Neural cell (in vitro differentiated cells): ENCODE data around the gene CCDC81.

Source experiments
- EP300 ChIP-seq: fragments of 450-650 bp; conservative IDR thresholded peaks from 2 replicates; pipeline ENCODE4 v1.6.1; 2014; ENCODE audit warnings: antibody characterized with exemption, mild to moderate bottlenecking, moderate library complexity; ENCODE audit not compliant: poor library complexity, severe bottlenecking
- EZH2 ChIP-seq: fragments of 200-600, 300-800 bp; shearing (Covaris generic), sonication (generic); IDR thresholded peaks from 2 replicates; pipeline ENCODE4 v1.6.1; 2014; ENCODE audit warnings: antibody characterized with exemption, low read length, borderline replicate concordance, mild to moderate bottlenecking; ENCODE audit not compliant: insufficient read depth, poor library complexity, severe bottlenecking
- POLR2AphosphoS5 ChIP-seq: IDR thresholded peaks from 2 replicates; pipeline ENCODE4 v1.6.1; 2012
- RAD21 ChIP-seq: fragments of 450-650 bp; conservative IDR thresholded peaks from 2 replicates; pipeline ENCODE4 v1.6.1; 2014; ENCODE audit warnings: antibody characterized with exemption, mild to moderate bottlenecking, moderate library complexity
- SMC3 ChIP-seq: fragments of 450-650 bp; conservative IDR thresholded peaks from 2 replicates; pipeline ENCODE4 v1.6.1; 2014; ENCODE audit warnings: antibody characterized with exemption, mild to moderate bottlenecking, moderate library complexity; ENCODE audit not compliant: poor library complexity
- TAF1 ChIP-seq: IDR thresholded peaks from 2 replicates; pipeline ENCODE4 v1.6.1; 2012; ENCODE audit warnings: low read depth
- TF ChIP-seq, protein P1 (sequence below): fragments of 450-650 bp; IDR thresholded peaks from 2 replicates; pipeline ENCODE4 v1.5.1; 2014; ENCODE audit warnings: antibody characterized with exemption, mild to moderate bottlenecking, moderate library complexity; ENCODE audit not compliant: poor library complexity, severe bottlenecking
- TF ChIP-seq, protein P2 (sequence below): IDR thresholded peaks from 2 replicates; pipeline ENCODE4 v1.6.1; 2012; ENCODE audit warnings: borderline replicate concordance

DNA sequence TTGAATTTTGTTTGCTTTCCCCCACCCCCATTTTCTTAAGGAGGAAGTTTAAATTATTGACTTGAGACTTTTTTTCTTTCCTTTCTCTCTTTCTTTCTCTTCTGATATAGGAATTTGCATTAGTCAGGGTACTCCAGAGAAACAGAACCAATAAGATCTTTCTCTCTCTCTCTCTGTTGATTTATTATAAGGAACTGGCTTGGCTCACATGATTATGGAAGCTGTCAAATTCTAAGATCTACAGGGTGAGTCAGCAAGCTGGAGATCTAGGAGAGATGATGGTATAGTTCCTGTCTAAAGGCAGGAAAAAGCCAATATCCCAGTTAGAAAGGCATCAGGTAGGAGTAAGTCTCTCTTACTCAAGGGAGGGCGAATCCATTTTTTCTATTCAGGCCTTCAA lies 64.0 kb downstream of the CCDC81 start:
- TF ChIP-seq, protein P1, sequence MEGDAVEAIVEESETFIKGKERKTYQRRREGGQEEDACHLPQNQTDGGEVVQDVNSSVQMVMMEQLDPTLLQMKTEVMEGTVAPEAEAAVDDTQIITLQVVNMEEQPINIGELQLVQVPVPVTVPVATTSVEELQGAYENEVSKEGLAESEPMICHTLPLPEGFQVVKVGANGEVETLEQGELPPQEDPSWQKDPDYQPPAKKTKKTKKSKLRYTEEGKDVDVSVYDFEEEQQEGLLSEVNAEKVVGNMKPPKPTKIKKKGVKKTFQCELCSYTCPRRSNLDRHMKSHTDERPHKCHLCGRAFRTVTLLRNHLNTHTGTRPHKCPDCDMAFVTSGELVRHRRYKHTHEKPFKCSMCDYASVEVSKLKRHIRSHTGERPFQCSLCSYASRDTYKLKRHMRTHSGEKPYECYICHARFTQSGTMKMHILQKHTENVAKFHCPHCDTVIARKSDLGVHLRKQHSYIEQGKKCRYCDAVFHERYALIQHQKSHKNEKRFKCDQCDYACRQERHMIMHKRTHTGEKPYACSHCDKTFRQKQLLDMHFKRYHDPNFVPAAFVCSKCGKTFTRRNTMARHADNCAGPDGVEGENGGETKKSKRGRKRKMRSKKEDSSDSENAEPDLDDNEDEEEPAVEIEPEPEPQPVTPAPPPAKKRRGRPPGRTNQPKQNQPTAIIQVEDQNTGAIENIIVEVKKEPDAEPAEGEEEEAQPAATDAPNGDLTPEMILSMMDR: no peak
- TF ChIP-seq EP300 (no peak), POLR2AphosphoS5 (no peak), EZH2 (no peak), SMC3 (no peak), TAF1 (no peak), RAD21 (no peak)
- TF ChIP-seq, protein P2, sequence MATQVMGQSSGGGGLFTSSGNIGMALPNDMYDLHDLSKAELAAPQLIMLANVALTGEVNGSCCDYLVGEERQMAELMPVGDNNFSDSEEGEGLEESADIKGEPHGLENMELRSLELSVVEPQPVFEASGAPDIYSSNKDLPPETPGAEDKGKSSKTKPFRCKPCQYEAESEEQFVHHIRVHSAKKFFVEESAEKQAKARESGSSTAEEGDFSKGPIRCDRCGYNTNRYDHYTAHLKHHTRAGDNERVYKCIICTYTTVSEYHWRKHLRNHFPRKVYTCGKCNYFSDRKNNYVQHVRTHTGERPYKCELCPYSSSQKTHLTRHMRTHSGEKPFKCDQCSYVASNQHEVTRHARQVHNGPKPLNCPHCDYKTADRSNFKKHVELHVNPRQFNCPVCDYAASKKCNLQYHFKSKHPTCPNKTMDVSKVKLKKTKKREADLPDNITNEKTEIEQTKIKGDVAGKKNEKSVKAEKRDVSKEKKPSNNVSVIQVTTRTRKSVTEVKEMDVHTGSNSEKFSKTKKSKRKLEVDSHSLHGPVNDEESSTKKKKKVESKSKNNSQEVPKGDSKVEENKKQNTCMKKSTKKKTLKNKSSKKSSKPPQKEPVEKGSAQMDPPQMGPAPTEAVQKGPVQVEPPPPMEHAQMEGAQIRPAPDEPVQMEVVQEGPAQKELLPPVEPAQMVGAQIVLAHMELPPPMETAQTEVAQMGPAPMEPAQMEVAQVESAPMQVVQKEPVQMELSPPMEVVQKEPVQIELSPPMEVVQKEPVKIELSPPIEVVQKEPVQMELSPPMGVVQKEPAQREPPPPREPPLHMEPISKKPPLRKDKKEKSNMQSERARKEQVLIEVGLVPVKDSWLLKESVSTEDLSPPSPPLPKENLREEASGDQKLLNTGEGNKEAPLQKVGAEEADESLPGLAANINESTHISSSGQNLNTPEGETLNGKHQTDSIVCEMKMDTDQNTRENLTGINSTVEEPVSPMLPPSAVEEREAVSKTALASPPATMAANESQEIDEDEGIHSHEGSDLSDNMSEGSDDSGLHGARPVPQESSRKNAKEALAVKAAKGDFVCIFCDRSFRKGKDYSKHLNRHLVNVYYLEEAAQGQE: no peak
